ENCODE measurements around the gene NAGLU. TPM values are rescaled to one million over a fixed set of nuclear protein-coding genes. Genes with fewer than 3 reads are reported as not detected.

NAGLU gene
- total and polyA plus RNA-seq, 2 experiments from 2014 or later, result 12.0 to 31.2 TPM

DNA sequence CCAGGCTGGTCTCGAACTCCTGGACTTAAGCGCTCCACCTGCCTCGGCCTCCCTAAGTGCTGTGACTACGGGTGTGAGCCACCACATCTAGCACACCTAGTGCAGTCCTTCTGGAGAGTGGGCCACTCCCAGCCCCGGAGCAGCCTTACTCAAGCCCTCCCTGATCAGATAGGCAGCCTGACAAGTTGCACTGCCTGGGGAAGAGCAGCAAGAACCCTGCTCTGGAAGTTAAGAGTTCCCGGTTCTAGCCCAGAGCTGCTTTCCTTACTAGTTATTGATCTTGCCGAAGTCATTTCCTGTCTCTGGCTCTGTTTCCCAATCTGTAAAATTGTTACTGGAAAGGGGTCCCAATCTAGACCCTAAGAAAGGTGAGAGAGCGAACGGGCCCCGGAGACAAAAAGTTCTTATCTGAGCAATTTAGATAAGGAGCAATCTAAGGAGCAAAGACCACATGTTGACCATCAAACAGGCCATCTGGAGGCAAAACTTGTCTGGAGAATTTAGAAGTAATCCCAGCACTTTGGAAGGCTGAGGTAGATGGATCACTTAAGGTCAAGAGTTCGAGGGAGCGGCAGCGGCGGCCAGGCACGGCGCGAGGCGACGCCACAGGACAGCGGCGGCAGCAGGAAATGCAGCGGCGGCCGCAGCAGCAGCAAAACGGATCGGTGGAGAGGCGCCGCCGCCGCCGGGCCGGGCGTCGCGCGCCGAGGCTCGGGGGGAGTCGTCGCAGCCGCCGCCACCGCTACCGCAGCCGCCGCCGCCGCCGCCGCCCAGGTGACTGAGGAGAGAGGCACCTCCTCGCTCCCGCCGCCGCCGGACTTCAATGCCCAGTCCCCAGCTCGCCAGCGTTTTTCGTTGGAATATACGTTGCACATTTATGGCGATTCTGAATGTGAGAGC lies 4.3 kb upstream of the NAGLU start:
- peak; percentile 20 for ATAC-seq
- Histone ChIP-seq H3K4me3 (peak overlapping the region; percentile 55), H3K36me3 (ENCODE audit: insufficient read depth) (no peaks in the 10 kb centered on the region), H3K4me1 (ENCODE audit: insufficient read depth) (peaks cover 10% of the 10 kb centered on the region), H3K4me2 (peak overlapping the region; percentile 80), H3K9me2 (ENCODE audit: insufficient read depth) (no peaks in the 10 kb centered on the region), H3K79me2 (replicated peaks; ENCODE audit: insufficient read depth) (no peaks in the 10 kb centered on the region), H3K27me3 (ENCODE audit: insufficient read depth) (peaks cover 32% of the 10 kb centered on the region), H2AFZ (peak overlapping the region; percentile 94), H3F3A (replicated peaks; ENCODE audit: low read depth) (peaks cover 19% of the 10 kb centered on the region; the same call in 1 of the 2 replicates), H3K27ac (ENCODE audit: low read depth) (no peak overlapping the region), H4K20me1 (replicated peaks; ENCODE audit: insufficient read depth) (no peaks in the 10 kb centered on the region)
- H3K9me3 Mint-ChIP-seq, result no peaks in the 10 kb centered on the region; the same call in 2 of the 3 replicates
- TF ChIP-seq, protein P1, sequence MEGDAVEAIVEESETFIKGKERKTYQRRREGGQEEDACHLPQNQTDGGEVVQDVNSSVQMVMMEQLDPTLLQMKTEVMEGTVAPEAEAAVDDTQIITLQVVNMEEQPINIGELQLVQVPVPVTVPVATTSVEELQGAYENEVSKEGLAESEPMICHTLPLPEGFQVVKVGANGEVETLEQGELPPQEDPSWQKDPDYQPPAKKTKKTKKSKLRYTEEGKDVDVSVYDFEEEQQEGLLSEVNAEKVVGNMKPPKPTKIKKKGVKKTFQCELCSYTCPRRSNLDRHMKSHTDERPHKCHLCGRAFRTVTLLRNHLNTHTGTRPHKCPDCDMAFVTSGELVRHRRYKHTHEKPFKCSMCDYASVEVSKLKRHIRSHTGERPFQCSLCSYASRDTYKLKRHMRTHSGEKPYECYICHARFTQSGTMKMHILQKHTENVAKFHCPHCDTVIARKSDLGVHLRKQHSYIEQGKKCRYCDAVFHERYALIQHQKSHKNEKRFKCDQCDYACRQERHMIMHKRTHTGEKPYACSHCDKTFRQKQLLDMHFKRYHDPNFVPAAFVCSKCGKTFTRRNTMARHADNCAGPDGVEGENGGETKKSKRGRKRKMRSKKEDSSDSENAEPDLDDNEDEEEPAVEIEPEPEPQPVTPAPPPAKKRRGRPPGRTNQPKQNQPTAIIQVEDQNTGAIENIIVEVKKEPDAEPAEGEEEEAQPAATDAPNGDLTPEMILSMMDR (conservative IDR thresholded peaks at IDR 0.05; ENCODE audit: low read depth in 2 of 2), result peak; percentile 29 to 38
- TF ChIP-seq CREB1 (CRISPR knock-in tag; IDR thresholded peaks at IDR 0.05; ENCODE audit: low read depth), result no peak
- TF ChIP-seq, protein P2, sequence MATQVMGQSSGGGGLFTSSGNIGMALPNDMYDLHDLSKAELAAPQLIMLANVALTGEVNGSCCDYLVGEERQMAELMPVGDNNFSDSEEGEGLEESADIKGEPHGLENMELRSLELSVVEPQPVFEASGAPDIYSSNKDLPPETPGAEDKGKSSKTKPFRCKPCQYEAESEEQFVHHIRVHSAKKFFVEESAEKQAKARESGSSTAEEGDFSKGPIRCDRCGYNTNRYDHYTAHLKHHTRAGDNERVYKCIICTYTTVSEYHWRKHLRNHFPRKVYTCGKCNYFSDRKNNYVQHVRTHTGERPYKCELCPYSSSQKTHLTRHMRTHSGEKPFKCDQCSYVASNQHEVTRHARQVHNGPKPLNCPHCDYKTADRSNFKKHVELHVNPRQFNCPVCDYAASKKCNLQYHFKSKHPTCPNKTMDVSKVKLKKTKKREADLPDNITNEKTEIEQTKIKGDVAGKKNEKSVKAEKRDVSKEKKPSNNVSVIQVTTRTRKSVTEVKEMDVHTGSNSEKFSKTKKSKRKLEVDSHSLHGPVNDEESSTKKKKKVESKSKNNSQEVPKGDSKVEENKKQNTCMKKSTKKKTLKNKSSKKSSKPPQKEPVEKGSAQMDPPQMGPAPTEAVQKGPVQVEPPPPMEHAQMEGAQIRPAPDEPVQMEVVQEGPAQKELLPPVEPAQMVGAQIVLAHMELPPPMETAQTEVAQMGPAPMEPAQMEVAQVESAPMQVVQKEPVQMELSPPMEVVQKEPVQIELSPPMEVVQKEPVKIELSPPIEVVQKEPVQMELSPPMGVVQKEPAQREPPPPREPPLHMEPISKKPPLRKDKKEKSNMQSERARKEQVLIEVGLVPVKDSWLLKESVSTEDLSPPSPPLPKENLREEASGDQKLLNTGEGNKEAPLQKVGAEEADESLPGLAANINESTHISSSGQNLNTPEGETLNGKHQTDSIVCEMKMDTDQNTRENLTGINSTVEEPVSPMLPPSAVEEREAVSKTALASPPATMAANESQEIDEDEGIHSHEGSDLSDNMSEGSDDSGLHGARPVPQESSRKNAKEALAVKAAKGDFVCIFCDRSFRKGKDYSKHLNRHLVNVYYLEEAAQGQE (IDR thresholded peaks at IDR 0.05; ENCODE audit: unreplicated experiment), result no peak
- peak overlapping the region; percentile 59 for H3K4me3 Mint-ChIP-seq
- peaks cover 21% of the 10 kb centered on the region for H3K27me3 Mint-ChIP-seq (ENCODE audit: insufficient read depth, low read depth, poor library complexity)
- H3K4me1 Mint-ChIP-seq, result peaks cover 8% of the 10 kb centered on the region
- H3K27ac Mint-ChIP-seq, result no peak overlapping the region
- H3K36me3 Mint-ChIP-seq (ENCODE audit: low read depth), result no peaks in the 10 kb centered on the region
- DNase-seq (ENCODE audit: low spot score), result peak; percentile 80

DNA sequence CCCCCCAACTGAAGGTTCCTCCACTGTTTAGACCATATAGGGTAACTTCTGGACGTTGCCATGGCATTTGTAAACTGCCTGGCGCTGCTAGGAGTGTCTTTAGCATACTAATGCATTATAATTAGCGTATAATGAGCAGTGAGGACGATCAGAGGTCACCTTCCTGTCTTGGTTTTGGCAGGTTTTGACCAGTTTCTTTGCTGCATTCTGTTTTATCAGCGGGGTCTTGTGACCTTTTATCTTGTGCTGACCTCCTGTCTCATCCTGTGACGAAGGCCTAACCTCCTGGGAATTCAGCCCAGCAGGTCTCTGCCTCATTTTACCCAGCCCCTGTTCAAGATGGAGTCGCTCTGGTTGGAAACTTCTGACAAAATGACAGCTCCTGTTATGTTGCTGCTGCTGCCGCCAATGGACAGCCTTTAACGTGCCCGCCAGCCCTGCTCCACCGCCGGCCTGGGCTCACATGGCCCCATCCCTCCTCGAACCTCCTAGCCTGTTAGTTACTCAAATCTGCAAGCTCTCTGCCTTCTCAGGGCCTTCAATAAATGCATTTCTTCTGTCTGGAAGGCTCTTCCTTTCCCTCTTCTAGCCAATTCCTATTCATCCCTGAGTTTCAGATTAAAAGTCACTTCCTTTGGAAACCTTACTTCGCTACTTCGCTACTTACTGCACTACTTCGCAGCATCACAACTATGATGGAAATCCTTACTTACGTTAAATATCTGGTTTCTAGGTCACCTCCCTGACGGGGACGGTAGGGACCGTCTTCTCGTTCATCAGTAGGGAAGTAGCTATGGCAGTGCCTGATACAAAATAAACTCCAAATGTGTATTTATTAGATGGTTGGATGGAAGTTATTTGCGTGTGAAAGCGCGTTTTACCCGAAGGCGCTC lies 640 bp upstream of the NAGLU start:
- peak overlapping the region; percentile 70 for H3K4me3 Mint-ChIP-seq
- H3K79me2 ChIP-seq (replicated peaks; ENCODE audit: insufficient read depth), result no peaks in the 10 kb centered on the region
- peaks cover 18% of the 10 kb centered on the region for H3K4me1 Mint-ChIP-seq
- peaks cover 14% of the 10 kb centered on the region for H3K36me3 Mint-ChIP-seq (ENCODE audit: low read depth)
- H3K9me2 ChIP-seq (ENCODE audit: insufficient read depth), result no peaks in the 10 kb centered on the region
- peak overlapping the region; percentile 74 for H3K4me2 ChIP-seq
- H3K27ac Mint-ChIP-seq, result no peak overlapping the region
- DNase-seq (ENCODE audit: low spot score) (no peak), ATAC-seq (peak; percentile 10)
- TF ChIP-seq ZNF114 (CRISPR knock-in tag; IDR thresholded peaks at IDR 0.05) (no peak), JUNB (IDR thresholded peaks at IDR 0.05; ENCODE audit: unreplicated experiment) (no peak), CREB1 (CRISPR knock-in tag; IDR thresholded peaks at IDR 0.05; ENCODE audit: low read depth) (peak; percentile 3; the same call in 1 of the 2 replicates), POLR2AphosphoS5 (IDR thresholded peaks at IDR 0.05; ENCODE audit: low read depth) (no peak)
- TF ChIP-seq, protein P3, sequence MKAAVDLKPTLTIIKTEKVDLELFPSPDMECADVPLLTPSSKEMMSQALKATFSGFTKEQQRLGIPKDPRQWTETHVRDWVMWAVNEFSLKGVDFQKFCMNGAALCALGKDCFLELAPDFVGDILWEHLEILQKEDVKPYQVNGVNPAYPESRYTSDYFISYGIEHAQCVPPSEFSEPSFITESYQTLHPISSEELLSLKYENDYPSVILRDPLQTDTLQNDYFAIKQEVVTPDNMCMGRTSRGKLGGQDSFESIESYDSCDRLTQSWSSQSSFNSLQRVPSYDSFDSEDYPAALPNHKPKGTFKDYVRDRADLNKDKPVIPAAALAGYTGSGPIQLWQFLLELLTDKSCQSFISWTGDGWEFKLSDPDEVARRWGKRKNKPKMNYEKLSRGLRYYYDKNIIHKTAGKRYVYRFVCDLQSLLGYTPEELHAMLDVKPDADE (IDR thresholded peaks at IDR 0.05), result no peak
- 0 out of 2 replicates have a peak overlapping the region, but pooled peaks have one; percentile 57 for H3K27ac ChIP-seq (ENCODE audit: low read depth)
- H3K4me3 ChIP-seq, result peak overlapping the region; percentile 68
- peaks cover 32% of the 10 kb centered on the region for H3K27me3 ChIP-seq (ENCODE audit: insufficient read depth)
- no peaks in the 10 kb centered on the region; the same call in 2 of the 3 replicates for H3K9me3 Mint-ChIP-seq
- H3K36me3 ChIP-seq (ENCODE audit: insufficient read depth), result no peaks in the 10 kb centered on the region
- H3K4me1 ChIP-seq (ENCODE audit: insufficient read depth), result peaks cover 18% of the 10 kb centered on the region
- H4K20me1 ChIP-seq (replicated peaks; ENCODE audit: insufficient read depth), result no peaks in the 10 kb centered on the region
- H3F3A ChIP-seq (replicated peaks; ENCODE audit: low read depth), result peaks cover 24% of the 10 kb centered on the region; the same call in 1 of the 2 replicates
- H3K27me3 Mint-ChIP-seq (ENCODE audit: insufficient read depth, low read depth, poor library complexity), result peaks cover 16% of the 10 kb centered on the region
- H2AFZ ChIP-seq, result no peak overlapping the region
